ENCODE data around the gene NAT9. TPM values are rescaled to one million over a fixed set of nuclear protein-coding genes. Genes with fewer than 3 reads are reported as not detected.
A peak's percentile ranks its signal among the peaks of the same experiment; 100 is the strongest.

The NAT9 gene
- total RNA-seq, 1 donor = 20.2 TPM

DNA sequence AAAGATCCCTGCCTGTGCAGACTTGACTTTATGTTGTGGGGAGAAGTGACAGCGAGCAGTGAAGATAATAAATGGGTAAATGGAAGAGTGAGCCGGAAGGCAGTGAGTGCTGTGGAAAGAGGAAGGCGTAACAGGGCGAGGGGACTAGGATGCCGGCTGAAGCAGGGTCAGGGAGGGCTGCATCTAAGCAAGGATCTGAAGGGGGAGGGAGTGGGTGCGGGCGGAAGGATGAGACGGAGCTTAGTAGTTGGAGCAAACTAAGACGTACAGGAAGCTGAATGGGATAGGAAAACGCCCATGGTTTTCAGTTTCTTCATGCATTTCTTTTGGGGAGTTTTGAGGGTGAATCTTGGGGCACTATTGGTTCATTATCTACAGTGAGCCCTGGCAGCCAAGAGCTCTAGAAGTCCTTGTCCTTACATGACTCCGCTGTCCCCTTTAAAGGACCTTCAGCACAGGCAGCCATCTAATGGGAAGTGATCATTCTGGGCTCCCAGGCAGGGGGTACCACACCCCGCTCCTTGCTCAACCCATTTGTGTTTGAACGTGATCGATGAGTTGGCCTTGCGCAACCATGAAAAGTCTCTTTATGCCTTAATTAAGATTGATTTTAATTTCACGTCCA, 10.4 kb upstream of the NAT9 start:
- TF ChIP-seq, protein P1, sequence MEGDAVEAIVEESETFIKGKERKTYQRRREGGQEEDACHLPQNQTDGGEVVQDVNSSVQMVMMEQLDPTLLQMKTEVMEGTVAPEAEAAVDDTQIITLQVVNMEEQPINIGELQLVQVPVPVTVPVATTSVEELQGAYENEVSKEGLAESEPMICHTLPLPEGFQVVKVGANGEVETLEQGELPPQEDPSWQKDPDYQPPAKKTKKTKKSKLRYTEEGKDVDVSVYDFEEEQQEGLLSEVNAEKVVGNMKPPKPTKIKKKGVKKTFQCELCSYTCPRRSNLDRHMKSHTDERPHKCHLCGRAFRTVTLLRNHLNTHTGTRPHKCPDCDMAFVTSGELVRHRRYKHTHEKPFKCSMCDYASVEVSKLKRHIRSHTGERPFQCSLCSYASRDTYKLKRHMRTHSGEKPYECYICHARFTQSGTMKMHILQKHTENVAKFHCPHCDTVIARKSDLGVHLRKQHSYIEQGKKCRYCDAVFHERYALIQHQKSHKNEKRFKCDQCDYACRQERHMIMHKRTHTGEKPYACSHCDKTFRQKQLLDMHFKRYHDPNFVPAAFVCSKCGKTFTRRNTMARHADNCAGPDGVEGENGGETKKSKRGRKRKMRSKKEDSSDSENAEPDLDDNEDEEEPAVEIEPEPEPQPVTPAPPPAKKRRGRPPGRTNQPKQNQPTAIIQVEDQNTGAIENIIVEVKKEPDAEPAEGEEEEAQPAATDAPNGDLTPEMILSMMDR (IDR thresholded peaks at IDR 0.05; ENCODE audit: insufficient read depth, low read length) = no peak
- no peak overlapping the region for H3K4me3 ChIP-seq (ENCODE audit: low read depth, low read length)
- no peak for DNase-seq (ENCODE audit: low read depth)

DNA sequence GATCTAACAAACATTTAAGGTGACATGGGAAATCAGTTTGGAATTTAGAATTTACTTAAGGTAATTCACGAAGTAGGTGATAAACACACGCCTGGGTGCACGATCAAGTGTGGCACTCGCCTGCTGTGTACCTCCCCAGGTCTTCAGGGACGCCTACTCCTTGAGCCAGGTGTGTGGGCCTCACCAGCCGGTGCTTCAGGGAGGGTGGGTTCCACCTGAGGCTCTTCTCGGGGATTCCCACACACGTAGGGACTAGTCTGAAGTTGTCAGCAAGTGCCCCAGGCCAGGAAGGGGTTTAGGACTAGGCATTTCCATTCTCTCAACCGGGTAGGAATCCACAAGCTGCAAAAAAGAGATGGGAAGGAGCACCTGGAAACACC, 9.8 kb upstream of the NAT9 start:
- H3K4me3 ChIP-seq (ENCODE audit: low read depth, low read length) = no peak overlapping the region
- DNase-seq (ENCODE audit: low read depth) = no peak
- TF ChIP-seq, protein P1 (IDR thresholded peaks at IDR 0.05; ENCODE audit: insufficient read depth, low read length) = no peak

DNA sequence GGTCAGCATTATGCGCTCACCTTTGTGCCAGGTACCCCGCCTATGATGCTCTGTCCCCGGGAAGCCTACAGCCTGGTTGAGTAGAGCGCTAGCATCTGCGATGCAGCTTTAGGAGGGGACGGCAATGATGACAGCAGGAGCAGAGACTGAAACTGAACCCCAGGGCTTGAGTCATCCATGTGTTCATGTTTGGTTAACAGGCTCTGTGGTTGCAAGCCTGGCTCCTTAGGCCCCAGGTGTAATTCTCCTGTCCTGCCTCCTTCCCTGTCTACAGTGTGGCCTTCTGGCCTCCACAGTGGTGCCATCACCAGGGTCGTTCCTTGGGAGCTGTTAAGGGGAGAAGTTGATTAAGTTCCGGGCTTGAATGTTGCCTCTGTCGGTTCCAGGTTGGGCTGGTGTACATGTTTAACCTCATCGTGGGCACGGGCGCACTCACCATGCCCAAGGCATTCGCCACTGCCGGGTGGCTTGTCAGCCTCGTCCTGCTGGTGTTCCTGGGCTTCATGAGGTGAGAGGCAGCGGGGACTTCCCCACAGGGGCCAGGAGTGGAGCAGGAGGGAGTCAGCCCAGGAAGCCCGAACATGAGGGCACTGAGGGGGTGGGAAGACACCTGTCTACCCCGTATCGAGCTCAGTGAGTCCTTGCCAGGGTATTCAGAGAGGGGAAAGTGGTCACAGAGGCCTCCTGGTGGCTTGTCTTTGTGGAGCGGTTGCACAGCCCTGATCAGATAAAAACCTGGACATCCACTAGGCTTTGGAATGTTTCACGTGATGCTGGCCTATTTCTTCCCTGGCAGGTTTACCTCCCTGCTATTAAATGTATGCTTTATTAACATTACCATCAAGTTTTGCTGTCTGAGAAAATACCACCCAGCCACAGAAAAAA, 9.2 kb upstream of the NAT9 start:
- H3K4me3 ChIP-seq (ENCODE audit: low read depth, low read length) = no peak overlapping the region
- DNase-seq (ENCODE audit: low read depth) = no peak
- TF ChIP-seq, protein P1 (IDR thresholded peaks at IDR 0.05; ENCODE audit: insufficient read depth, low read length) = no peak

DNA sequence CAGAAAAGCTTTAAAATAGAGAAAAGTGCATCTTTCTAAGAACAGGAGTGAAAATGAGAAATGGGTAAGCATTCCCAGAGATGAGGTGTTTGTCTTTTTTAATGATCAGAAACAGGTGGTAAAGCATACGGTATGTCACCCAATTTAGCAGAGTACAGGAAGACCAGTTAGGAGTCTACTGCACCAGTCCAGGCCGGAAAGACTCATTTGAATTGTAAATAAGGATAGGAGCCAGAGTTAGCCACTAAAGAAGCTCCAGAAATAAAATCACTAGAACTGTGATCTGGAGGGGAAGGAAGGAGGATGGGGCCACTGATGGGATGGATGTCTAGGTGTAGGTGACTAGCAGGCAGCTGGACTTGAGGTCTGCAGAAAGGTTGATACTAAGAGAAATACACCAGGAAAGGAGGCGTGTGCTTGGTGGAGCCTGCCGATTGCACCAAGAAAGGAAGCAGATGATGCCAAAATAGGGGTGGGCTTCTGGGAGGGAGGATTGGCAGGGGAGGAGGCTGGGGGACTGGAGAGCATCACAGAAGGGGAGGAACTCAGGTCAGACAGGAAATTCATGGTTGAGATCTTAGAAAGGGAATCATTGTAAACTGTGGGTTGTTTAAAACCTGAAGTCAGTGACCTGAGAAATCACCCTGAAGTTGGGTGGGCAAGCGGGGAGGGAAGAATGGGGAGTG, 8.1 kb upstream of the NAT9 start:
- TF ChIP-seq, protein P1 (IDR thresholded peaks at IDR 0.05; ENCODE audit: insufficient read depth, low read length) = no peak
- no peak for DNase-seq (ENCODE audit: low read depth)

DNA sequence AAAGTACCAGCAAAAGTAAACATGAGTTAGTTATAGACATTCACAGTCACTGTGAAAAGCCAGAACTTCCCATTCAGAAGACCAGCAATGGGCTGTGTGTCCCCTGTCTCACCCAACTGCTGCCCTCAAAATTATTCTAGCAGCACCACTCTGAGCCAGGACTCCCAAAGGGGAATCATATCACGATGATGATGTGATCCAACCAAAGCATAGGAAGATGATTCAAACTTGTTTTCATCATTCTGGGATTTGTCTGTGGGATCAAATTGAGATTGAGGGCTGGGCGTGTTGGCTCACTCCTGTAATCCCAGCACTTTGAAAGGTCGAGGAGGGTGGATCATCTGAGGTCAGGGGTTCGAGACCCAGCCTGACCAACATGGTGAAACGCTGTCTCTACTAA, 6.4 kb upstream of the NAT9 start:
- DNase-seq (ENCODE audit: low read depth) = no peak
- TF ChIP-seq, protein P1 (IDR thresholded peaks at IDR 0.05; ENCODE audit: insufficient read depth, low read length) = no peak
- H3K4me3 ChIP-seq (ENCODE audit: low read depth, low read length) = no peak overlapping the region

More for the DNA sequence above, 8.1 kb upstream of the NAT9 start:
- no peak overlapping the region for H3K4me3 ChIP-seq (ENCODE audit: low read depth, low read length)

DNA sequence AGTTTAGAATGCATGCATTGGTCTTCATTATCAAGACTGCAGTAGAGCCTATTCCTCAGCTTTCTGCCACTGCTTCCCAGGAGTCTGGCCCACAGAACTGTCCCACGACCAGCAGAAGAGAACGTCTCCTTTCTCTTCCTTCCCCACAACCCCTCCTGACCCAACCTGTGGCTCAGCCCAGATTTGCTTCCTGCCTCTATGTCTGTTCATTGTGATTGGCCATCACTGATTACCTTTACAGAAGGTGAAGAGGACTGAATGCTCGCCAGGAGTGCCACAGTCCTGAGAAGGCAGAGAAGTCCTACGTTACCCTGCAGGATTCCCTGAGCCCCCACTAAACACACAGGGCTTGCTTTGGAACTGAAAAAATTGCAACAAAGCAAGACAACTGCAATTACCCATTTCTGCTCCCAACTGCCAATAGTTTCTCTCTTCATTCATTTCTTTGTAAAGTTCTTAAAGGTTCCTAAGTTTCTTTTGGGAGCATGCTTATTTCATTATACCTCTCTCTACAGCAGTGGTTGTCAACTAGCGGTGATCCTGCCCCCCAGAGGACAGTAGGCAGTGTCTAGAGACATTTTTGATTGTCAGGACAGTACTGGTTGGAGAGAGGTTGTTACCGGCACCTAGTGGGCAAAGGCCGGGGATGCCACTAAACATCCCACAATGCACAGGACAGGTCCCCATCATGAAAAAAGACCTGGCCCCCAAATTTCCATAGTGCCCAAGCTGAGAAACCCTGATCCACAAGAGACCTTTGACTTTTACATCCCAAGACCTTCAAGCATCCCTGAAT, 4.5 kb upstream of the NAT9 start:
- DNase-seq (ENCODE audit: low read depth) = no peak
- H3K4me3 ChIP-seq (ENCODE audit: low read depth, low read length) = no peak overlapping the region
- TF ChIP-seq, protein P1 (IDR thresholded peaks at IDR 0.05; ENCODE audit: insufficient read depth, low read length) = peak; percentile 8
